ENCODE measurements around the gene RRP36. TPM values are rescaled to one million over a fixed set of nuclear protein-coding genes. Genes with fewer than 3 reads are reported as not detected.

The RRP36 gene
- total and polyA plus RNA-seq, 12 donors: 29.6 to 109 (median 50.7) TPM

GRCh38 chr6:43036712-43037111, 15.3 kb downstream of the RRP36 start:
- intact Hi-C loops (cut with DNase I): no loop called here
- H3K4me1 ChIP-seq (replicated peaks in 1 of 2): no peaks in the 10 kb centered on the region
- no peak for TF ChIP-seq CTCF (IDR thresholded peaks at IDR 0.05)
- TF ChIP-seq POLR2A (IDR thresholded peaks at IDR 0.05): no peak
- no peaks in the 10 kb centered on the region for H3K9me3 ChIP-seq (replicated peaks in 1 of 3)
- no peak overlapping the region for H3K4me3 ChIP-seq
- no peak overlapping the region for H3K27ac ChIP-seq
- no peaks in the 10 kb centered on the region for H3K27me3 ChIP-seq
- no peak for DNase-seq
- peaks cover 0 to 79% of the 10 kb centered on the region in 2 donors for H3K36me3 ChIP-seq (replicated peaks in 1 of 2)
- WGBS, 4 donors: 89 to 95% (median 93%) methylated on average over 9 of the region's 9 CpGs

GRCh38 chr6:43037197-43037596, 15.8 kb downstream of the RRP36 start:
- no peak overlapping the region for H3K4me3 ChIP-seq
- no peaks in the 10 kb centered on the region for H3K9me3 ChIP-seq (replicated peaks in 1 of 3)
- H3K36me3 ChIP-seq (replicated peaks in 1 of 2): peaks cover 0 to 74% of the 10 kb centered on the region in 2 donors
- TF ChIP-seq POLR2A (IDR thresholded peaks at IDR 0.05) (no peak), CTCF (IDR thresholded peaks at IDR 0.05) (no peak)
- H3K27me3 ChIP-seq: no peaks in the 10 kb centered on the region
- intact Hi-C loops (cut with DNase I): no loop called here
- 88 to 96% (median 90%) methylated on average over 5 of the region's 5 CpGs for WGBS, 4 donors
- H3K4me1 ChIP-seq (replicated peaks in 1 of 2): no peaks in the 10 kb centered on the region
- DNase-seq: no peak
- no peak overlapping the region for H3K27ac ChIP-seq

DNA sequence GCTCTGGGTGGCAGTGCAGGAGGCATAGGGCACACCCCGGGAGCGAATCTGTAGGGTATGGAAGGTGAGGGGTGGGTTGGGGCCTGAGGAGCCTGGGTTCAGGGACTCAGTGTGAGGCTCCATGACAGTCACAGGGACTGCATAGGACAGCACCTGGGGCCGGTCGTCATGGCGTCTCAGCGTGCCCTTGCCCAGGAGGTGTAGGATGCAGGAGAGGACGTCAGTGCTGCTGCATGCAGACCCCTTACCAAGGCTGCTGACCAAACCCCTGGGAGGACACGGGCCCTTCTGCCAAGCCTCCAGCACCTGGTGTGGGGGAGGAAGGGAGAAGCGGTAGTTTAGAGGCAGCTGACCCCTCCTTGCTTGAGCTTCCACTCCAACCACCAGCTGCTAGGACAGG, 16.3 kb downstream of the RRP36 start:
- intact Hi-C loops (cut with DNase I): no loop called here
- no peak for DNase-seq
- TF ChIP-seq CTCF (IDR thresholded peaks at IDR 0.05) (no peak), POLR2A (IDR thresholded peaks at IDR 0.05) (no peak)
- Histone ChIP-seq H3K27ac (no peak overlapping the region), H3K4me1 (replicated peaks in 1 of 2) (no peaks in the 10 kb centered on the region), H3K36me3 (replicated peaks in 1 of 2) (peaks cover 0 to 73% of the 10 kb centered on the region in 2 donors), H3K4me3 (no peak overlapping the region), H3K9me3 (replicated peaks in 1 of 3) (no peaks in the 10 kb centered on the region), H3K27me3 (no peaks in the 10 kb centered on the region)
- 88 to 97% (median 92%) methylated on average over 4 to 9 of the region's 9 CpGs for WGBS, 4 donors

GRCh38 chr6:43038727-43039126, 17.3 kb downstream of the RRP36 start:
- no peak overlapping the region for H3K27ac ChIP-seq
- H3K4me1 ChIP-seq (replicated peaks in 1 of 2): no peaks in the 10 kb centered on the region
- intact Hi-C loops (cut with DNase I): no loop called here
- peaks cover 0 to 76% of the 10 kb centered on the region in 2 donors for H3K36me3 ChIP-seq (replicated peaks in 1 of 2)
- H3K4me3 ChIP-seq: no peak overlapping the region
- WGBS, 4 donors: 85 to 91% (median 88%) methylated on average over 6 to 9 of the region's 9 CpGs
- no peaks in the 10 kb centered on the region for H3K9me3 ChIP-seq (replicated peaks in 1 of 3)
- no peaks in the 10 kb centered on the region for H3K27me3 ChIP-seq
- DNase-seq: no peak
- TF ChIP-seq POLR2A (IDR thresholded peaks at IDR 0.05) (no peak), CTCF (IDR thresholded peaks at IDR 0.05) (no peak)
